ENCODE measurements around the gene PADI1.

Gene PADI1

DNA sequence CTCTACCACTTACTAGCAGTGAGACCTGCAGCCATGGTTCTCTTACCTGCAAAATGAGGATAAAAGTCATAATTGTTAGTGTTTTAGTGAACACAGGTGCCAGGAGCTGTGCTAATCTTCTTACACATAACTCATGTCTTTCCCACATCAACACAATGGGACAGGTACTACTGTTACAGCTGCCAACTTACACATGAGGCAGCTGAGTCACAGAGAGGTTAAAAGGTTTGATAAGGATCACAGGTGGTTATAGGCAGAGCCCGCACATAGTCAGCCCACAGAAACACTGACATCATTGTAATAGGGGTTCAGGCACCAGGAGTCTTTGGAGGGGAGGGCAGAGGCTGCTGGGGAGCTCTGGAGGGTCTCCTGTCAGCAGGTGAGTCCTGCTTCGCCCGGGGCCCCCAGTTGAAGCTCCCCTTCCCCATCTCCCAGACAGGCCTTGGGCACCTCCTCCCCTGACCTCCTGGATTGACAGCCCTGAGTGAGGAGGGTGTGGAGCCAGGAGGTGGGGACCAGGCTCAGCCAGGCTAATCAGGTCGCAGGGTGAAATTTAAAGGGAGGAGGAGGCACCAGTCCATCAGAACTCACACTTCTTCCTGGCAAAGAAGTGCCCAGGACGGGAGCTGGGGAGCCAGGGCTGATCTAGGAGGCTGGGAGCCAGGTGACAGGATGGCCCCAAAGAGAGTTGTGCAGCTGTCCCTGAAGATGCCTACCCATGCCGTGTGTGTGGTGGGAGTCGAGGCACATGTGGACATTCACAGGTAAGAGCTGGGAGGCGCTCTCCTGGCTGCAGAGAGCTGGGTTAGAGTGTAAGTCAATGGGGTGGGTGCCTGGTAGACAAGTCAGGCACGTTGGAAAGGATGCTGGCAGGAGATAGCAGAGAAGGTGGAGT, at the start of gene PADI1:
Gene PADI1 (plus strand): TSS at position 583 of the 895 bp plus-strand sequence. CDS start 90 bp downstream, at position 673.
- no peak for DNase-seq

- DNase-seq, result no peak
Observed at GRCh38 chr1:17155257-17155920, 49.5 kb upstream of the PADI1 start.

DNA sequence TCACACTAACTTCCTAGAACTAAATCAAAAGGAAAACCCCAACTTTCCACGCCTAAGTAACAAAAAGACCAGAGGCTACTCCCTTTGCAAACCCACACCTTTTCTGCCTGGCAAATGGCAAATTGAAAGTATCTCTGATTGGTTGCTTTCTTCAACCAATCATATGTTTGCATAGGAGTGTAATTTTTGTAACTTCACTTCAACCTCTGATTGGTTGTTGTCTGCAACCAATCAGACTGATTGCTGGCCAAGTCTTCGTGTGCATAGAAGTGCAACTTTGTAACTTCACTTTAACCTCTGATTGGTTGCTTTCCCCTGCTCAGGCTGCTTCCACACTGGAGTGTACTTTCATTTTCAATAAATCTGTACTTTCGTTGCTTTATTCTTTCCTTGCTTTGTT, 48.8 kb upstream of the PADI1 start:
- no peak for DNase-seq

DNA sequence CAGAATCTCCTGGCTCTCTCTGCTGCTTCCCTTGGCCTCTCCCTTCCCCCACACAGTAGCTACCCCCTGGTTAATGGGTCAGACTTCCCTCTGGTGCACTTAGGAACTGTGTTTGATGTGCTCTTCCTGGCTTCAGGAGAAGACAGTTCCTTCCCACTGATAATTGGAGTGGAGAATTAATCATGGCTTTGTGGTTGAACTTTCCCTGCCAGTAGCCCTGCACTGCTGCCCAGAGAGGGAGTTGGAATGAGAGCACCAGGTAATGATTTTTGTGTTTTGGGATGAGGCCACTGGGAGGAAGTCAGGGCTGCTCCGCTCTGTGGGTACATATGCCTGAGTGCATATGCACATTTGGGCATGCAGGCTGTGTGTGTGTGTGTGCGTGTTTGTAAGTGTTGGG, 46.0 kb upstream of the PADI1 start:
- no peak for DNase-seq

- no peak for DNase-seq
Observed at GRCh38 chr1:17161137-17161740, 43.7 kb upstream of the PADI1 start.

- no peak for DNase-seq
Observed at GRCh38 chr1:17161926-17162800, 42.8 kb upstream of the PADI1 start.

DNA sequence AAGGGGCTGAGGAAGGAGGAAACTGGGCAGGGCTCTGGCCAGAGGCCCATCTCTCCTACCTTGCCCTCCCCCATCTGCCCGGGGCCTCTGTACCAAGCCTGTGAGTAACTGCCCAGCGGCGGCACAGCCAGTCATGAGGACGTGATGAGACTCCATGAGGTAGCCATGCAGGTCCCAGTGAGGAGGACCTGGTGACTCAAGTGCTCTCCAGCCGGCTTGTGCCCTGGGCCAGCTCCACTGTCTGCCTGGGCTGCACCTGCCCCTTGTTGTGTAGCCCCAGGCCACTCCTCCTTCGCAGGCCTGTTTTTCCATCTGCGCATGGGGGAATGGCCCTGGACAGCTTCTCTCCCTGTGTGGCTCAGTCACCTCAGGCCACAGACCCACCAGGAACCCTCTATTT, 42.0 kb upstream of the PADI1 start:
- no peak for DNase-seq

GRCh38 chr1:17163371-17163770, 41.6 kb upstream of the PADI1 start:
- no peak for DNase-seq

DNA sequence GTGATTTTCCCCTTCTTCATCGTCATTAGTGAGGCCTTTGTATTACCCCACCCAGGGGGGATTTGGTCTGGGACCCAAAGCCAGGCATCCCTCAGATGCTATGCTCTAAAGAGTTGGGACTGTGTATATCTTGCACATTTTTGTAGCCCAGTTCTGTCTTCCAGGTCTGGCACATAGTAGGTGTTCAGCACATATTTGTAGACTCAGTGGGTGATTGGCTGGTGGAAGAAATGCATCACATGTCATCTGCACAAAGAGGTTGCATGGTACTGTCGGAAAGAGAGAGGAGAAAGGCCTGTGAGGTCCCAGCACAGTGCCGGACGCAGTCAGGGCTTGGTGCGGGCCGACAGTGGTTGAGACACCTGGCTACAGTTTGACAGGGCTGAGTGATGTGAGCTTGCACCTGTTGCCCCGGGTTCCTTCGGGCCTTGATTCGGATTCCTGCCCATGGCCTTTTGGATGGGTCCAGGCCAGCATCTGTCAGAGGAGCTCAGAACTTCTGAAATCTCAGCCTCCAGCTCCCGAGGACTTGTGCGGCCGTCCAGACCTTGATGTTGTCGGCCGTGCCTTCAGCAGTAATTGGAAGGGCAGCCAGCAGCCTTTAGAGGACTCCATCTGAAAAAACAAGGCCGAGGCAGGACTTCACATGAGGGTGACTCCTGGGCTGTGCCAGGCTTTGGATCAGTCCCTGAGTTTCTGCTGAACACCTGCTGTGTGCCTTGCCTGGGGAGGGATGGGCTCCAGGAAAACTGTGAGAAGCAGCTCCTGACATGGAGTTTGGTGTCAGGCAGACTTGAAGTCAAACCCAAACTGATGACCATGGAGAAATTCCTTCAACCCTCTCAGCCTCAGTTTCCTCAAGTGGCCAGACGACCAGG, 40.9 kb upstream of the PADI1 start:
- DNase-seq, result no peak

GRCh38 chr1:17165823-17166222, 39.1 kb upstream of the PADI1 start:
- no peak for DNase-seq

GRCh38 chr1:17167041-17167785, 37.7 kb upstream of the PADI1 start:
- DNase-seq, result no peak

DNA sequence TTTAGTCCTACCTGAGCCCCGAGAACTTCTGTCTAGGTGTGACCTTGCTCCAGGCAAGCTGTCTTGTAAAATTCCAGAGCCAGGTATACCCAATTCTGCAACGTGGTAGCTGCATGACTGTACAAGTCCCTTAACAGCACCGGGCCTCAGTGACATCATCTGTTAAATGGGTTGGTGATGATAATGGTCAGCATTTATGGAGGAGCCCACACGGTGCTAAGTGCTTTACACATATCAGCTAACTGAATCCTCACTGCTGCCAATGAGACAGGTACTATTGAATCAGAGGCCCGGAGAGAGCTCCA, 37.2 kb upstream of the PADI1 start:
- DNase-seq, result no peak

GRCh38 chr1:17168091-17168876, 36.6 kb upstream of the PADI1 start:
- DNase-seq, result no peak

- DNase-seq, result no peak
Observed at GRCh38 chr1:17170571-17170970, 34.4 kb upstream of the PADI1 start.

GRCh38 chr1:17173217-17173616, 31.7 kb upstream of the PADI1 start:
- DNase-seq, result no peak

DNA sequence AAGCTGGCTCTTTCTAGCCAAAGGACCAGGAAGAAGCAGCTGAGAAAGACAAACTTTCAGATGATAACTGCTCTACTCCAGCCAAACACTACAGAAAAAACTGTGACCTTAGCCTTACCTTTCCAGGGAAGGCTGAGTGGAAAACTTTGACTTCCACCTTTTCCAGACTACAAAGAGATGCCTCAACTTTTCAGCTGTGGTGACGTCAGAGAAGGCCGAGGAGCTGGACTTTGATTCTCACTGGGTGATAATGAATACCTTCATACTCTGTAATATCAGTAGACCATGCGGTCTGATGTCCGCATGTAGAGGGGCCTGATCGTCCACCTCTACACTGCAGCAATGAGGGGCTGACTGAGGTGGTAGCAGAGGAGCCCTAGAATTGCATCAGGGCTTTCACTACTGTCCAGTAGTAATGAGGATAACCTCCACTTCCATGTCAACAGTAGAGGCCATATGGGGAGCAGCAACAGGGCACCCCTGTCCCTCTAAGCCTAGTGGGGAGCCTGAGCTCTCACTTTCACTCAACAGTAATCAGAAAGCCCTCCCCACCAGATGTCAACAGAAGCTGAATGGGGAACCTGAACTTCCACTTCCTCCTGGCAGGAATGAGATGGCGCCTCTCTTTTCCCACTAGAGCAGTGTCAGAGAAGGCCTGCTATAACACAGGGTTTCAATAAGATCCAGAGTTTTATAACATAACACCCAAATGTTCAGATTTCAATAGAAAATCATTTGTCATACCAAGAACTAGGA, 28.4 kb upstream of the PADI1 start:
- no peak for DNase-seq

- no peak for DNase-seq
Observed at GRCh38 chr1:17177651-17178050, 27.3 kb upstream of the PADI1 start.

DNA sequence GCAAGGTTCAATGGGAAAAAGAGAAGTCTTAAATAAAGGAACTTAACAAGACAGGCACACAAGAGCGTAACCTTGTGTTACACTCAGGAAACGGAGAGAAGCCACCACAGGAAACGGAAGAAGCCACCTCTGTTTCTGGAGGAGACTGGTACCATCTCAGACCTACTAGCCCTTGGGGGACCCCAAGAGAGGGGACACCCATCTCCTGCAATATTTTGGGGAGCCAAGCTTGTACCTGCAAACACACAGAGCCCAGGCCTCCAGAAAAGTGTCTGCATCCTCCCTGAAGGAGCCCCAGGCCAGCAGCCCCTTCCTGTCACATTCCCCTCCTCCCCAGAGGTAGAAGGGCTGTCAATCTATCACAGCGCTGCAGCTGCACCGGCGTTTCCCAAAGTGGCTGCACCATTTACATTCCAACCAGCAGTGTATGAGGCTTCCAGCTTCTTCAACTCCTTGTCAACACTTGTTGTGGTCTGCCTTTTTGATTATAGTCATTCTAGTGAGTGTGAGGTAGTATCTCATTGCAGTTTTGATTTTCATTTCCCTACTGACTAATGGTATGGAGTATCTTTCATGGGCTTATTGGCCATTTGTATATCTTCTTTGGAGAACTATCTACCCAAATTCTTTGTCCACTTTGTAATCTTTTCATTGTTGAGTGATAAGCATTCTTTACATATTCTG, 23.0 kb upstream of the PADI1 start:
- DNase-seq, result no peak

Measured in hypothalamus (tissue), 51 donors.